SK-N-SH treated with all-trans-retinoic acid at 6 μM for 48 hours (cell line): Measurements from ENCODE around the gene PARP8.

Experiments
- ATAC-seq: fragments of 200-7000 bp; cut with Tn5 transposase; 3 replicates; pipeline ENCODE4 v1.9.1; 2020; ENCODE audit warnings: mild to moderate bottlenecking, moderate library complexity
- ARNTL ChIP-seq: fragments of 450-650 bp; formaldehyde crosslinking; IDR thresholded peaks from 2 replicates; pipeline ENCODE4 v1.5.0; 2020; ENCODE audit warnings: low read depth, mild to moderate bottlenecking, moderate library complexity, borderline replicate concordance
- CSDC2 ChIP-seq: fragments of 250-450 bp; sonication (Bioruptor Pico); IDR thresholded peaks from 2 replicates; pipeline ENCODE4 v1.5.0; 2020; ENCODE audit warnings: mild to moderate bottlenecking, moderate library complexity
- GLIS3 ChIP-seq: fragments of 250-450 bp; sonication (Bioruptor Pico); IDR thresholded peaks from 2 replicates; pipeline ENCODE4 v1.5.0; 2020; ENCODE audit warnings: mild to moderate bottlenecking, moderate library complexity
- ISL1 ChIP-seq: fragments of 250-450 bp; sonication (Bioruptor Pico); IDR thresholded peaks from 2 replicates; pipeline ENCODE4 v2.1.2; 2022; ENCODE audit warnings: mild to moderate bottlenecking, moderate library complexity
- OSR1 ChIP-seq: fragments of 250-450 bp; sonication (Bioruptor Pico); IDR thresholded peaks from 2 replicates; pipeline ENCODE4 v1.8.0; 2022; ENCODE audit warnings: moderate library complexity, mild to moderate bottlenecking, inconsistent platforms
- PATZ1 ChIP-seq: fragments of 250-450 bp; sonication (Bioruptor Pico); IDR thresholded peaks from 2 replicates; pipeline ENCODE4 v1.8.0; 2020; ENCODE audit warnings: mild to moderate bottlenecking, moderate library complexity, borderline replicate concordance
- PPARA ChIP-seq: fragments of 250-450 bp; sonication (Bioruptor Pico); IDR thresholded peaks from 2 replicates; pipeline ENCODE4 v1.5.0; 2020; ENCODE audit warnings: mild to moderate bottlenecking, borderline replicate concordance
- SNAI2 ChIP-seq: fragments of 250-450 bp; sonication (Bioruptor Pico); IDR thresholded peaks from 2 replicates; pipeline ENCODE4 v1.5.0; 2020; ENCODE audit warnings: mild to moderate bottlenecking, moderate library complexity
- TOX ChIP-seq: fragments of 250-450 bp; sonication (Bioruptor Pico); IDR thresholded peaks from 2 replicates; pipeline ENCODE4 v1.8.0; 2021; ENCODE audit warnings: mild to moderate bottlenecking, moderate library complexity, borderline replicate concordance
- TSHZ2 ChIP-seq: fragments of 250-450 bp; sonication (Bioruptor Pico); IDR thresholded peaks from 2 replicates; pipeline ENCODE4 v1.5.0; 2020; ENCODE audit warnings: mild to moderate bottlenecking, moderate library complexity
- ZC3H10 ChIP-seq: fragments of 250-450 bp; sonication (Bioruptor Pico); IDR thresholded peaks from 2 replicates; pipeline ENCODE4 v1.5.1; 2021; ENCODE audit warnings: mild to moderate bottlenecking, moderate library complexity
- ZFP3 ChIP-seq: fragments of 250-450 bp; sonication (Bioruptor Pico); IDR thresholded peaks from 2 replicates; pipeline ENCODE4 v1.5.0; 2020; ENCODE audit warnings: mild to moderate bottlenecking, moderate library complexity
- ZFP30 ChIP-seq: fragments of 450-650 bp; formaldehyde crosslinking; IDR thresholded peaks from 2 replicates; pipeline ENCODE4 v1.5.0; 2022; ENCODE audit warnings: mild to moderate bottlenecking, moderate library complexity
- ZNF565 ChIP-seq: fragments of 450-650 bp; formaldehyde crosslinking; conservative IDR thresholded peaks from 2 replicates; pipeline ENCODE4 v1.5.0; 2020; ENCODE audit warnings: low read depth, mild to moderate bottlenecking, moderate library complexity
- ZNF70 ChIP-seq: fragments of 450-650 bp; formaldehyde crosslinking; IDR thresholded peaks from 2 replicates; pipeline ENCODE4 v1.5.0; 2020; ENCODE audit warnings: mild to moderate bottlenecking, moderate library complexity
- TF ChIP-seq, protein P1 (sequence below): fragments of 250-450 bp; sonication (Bioruptor Pico); IDR thresholded peaks from 2 replicates; pipeline ENCODE4 v1.5.1; 2021; ENCODE audit warnings: mild to moderate bottlenecking, moderate library complexity
- TF ChIP-seq, protein P2 (sequence below): fragments of 250-450 bp; sonication (Bioruptor Pico); IDR thresholded peaks from 2 replicates; pipeline ENCODE4 v1.8.0; 2021; ENCODE audit warnings: low read depth, mild to moderate bottlenecking, moderate library complexity, borderline replicate concordance
- TF ChIP-seq, protein P3 (sequence below): fragments of 250-450 bp; sonication (Bioruptor Pico); IDR thresholded peaks from 2 replicates; pipeline ENCODE4 v1.5.1; 2020; ENCODE audit warnings: low read depth, mild to moderate bottlenecking, moderate library complexity

PARP8 gene

GRCh38 chr5:50814556-50814955 is 148.1 kb downstream of the PARP8 start:
- ATAC-seq = no peak
- TF ChIP-seq GLIS3 (CRISPR knock-in tag) = no peak
- TF ChIP-seq CSDC2 (CRISPR knock-in tag) = no peak
- TF ChIP-seq, protein P1, sequence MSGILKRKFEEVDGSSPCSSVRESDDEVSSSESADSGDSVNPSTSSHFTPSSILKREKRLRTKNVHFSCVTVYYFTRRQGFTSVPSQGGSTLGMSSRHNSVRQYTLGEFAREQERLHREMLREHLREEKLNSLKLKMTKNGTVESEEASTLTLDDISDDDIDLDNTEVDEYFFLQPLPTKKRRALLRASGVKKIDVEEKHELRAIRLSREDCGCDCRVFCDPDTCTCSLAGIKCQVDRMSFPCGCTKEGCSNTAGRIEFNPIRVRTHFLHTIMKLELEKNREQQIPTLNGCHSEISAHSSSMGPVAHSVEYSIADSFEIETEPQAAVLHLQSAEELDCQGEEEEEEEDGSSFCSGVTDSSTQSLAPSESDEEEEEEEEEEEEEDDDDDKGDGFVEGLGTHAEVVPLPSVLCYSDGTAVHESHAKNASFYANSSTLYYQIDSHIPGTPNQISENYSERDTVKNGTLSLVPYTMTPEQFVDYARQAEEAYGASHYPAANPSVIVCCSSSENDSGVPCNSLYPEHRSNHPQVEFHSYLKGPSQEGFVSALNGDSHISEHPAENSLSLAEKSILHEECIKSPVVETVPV (CRISPR knock-in tag) = no peak
- no peak for TF ChIP-seq ZFP30 (CRISPR knock-in tag)
- no peak for TF ChIP-seq ZFP3 (CRISPR knock-in tag)
- no peak for TF ChIP-seq TSHZ2 (CRISPR knock-in tag)
- TF ChIP-seq PPARA (CRISPR knock-in tag) = no peak
- TF ChIP-seq OSR1 (CRISPR knock-in tag) = no peak
- TF ChIP-seq ZC3H10 = no peak

GRCh38 chr5:50822046-50822445 is 155.6 kb downstream of the PARP8 start:
- TF ChIP-seq TSHZ2 (CRISPR knock-in tag) (no peak), PATZ1 (CRISPR knock-in tag) (no peak), ZNF70 (no peak), CSDC2 (CRISPR knock-in tag) (no peak), ISL1 (CRISPR knock-in tag) (no peak), ZFP3 (CRISPR knock-in tag) (no peak), ARNTL (CRISPR knock-in tag) (no peak), SNAI2 (CRISPR knock-in tag) (no peak), ZNF565 (CRISPR knock-in tag) (no peak), TOX (CRISPR knock-in tag) (no peak), ZFP30 (CRISPR knock-in tag) (no peak), OSR1 (CRISPR knock-in tag) (no peak), PPARA (CRISPR knock-in tag) (no peak)
- TF ChIP-seq, protein P2, sequence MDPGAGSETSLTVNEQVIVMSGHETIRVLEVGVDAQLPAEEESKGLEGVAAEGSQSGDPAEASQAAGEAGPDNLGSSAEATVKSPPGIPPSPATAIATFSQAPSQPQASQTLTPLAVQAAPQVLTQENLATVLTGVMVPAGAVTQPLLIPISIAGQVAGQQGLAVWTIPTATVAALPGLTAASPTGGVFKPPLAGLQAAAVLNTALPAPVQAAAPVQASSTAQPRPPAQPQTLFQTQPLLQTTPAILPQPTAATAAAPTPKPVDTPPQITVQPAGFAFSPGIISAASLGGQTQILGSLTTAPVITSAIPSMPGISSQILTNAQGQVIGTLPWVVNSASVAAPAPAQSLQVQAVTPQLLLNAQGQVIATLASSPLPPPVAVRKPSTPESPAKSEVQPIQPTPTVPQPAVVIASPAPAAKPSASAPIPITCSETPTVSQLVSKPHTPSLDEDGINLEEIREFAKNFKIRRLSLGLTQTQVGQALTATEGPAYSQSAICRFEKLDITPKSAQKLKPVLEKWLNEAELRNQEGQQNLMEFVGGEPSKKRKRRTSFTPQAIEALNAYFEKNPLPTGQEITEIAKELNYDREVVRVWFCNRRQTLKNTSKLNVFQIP = no peak
- TF ChIP-seq, protein P3, sequence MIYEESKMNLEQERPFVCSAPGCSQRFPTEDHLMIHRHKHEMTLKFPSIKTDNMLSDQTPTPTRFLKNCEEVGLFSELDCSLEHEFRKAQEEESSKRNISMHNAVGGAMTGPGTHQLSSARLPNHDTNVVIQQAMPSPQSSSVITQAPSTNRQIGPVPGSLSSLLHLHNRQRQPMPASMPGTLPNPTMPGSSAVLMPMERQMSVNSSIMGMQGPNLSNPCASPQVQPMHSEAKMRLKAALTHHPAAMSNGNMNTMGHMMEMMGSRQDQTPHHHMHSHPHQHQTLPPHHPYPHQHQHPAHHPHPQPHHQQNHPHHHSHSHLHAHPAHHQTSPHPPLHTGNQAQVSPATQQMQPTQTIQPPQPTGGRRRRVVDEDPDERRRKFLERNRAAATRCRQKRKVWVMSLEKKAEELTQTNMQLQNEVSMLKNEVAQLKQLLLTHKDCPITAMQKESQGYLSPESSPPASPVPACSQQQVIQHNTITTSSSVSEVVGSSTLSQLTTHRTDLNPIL (CRISPR knock-in tag) = no peak
- ATAC-seq = no peak
